ENCODE data around the gene LHFPL3. TPM values are rescaled to one million over a fixed set of nuclear protein-coding genes. Genes with fewer than 3 reads are reported as not detected.
"Not testable (repeated sequence)": the region's sequence is repeated elsewhere in the genome, so short reads cannot be mapped to it uniquely, and the experiment has no call there.

LHFPL3 gene
- 1 to 10 TPM; 5.6 to 7.9 (median 7.0) TPM for polyA plus RNA-seq (ENCODE audit: insufficient read length in 4 of 4)

GRCh38 chr7:104328296-104328969 is at the start of gene LHFPL3:
LHFPL3 (plus strand) TSS chr7:104328603.
- DNase-seq (ENCODE audit: low read depth in 4 of 4, low spot score in 3 of 4) = peak in 1 of 4 donors; percentile 12

GRCh38 chr7:104281685-104282084 is 46.7 kb upstream of the LHFPL3 start:
- not testable (repeated sequence) for DNase-seq (ENCODE audit: low read depth in 4 of 4, low spot score in 3 of 4)

- DNase-seq (ENCODE audit: low read depth in 4 of 4, low spot score in 3 of 4) = no peak
These were observed 41.6 kb upstream of the LHFPL3 start for GRCh38 chr7:104286839-104287238.

- DNase-seq (ENCODE audit: low read depth in 4 of 4, low spot score in 3 of 4) = no peak
These were observed 40.3 kb upstream of the LHFPL3 start for GRCh38 chr7:104288137-104288536.

- DNase-seq (ENCODE audit: low read depth in 4 of 4, low spot score in 3 of 4) = no peak
These were observed 34.1 kb upstream of the LHFPL3 start for GRCh38 chr7:104294291-104294690.

- DNase-seq (ENCODE audit: low read depth in 4 of 4, low spot score in 3 of 4) = no peak
These were observed 32.1 kb upstream of the LHFPL3 start for GRCh38 chr7:104296266-104296665.

- no peak for DNase-seq (ENCODE audit: low read depth in 4 of 4, low spot score in 3 of 4)
These were observed 31.5 kb upstream of the LHFPL3 start for GRCh38 chr7:104296900-104297299.

GRCh38 chr7:104299323-104299722 is 29.1 kb upstream of the LHFPL3 start:
- DNase-seq (ENCODE audit: low read depth in 4 of 4, low spot score in 3 of 4) = no peak

GRCh38 chr7:104299777-104300176 is 28.6 kb upstream of the LHFPL3 start:
- no peak for DNase-seq (ENCODE audit: low read depth in 4 of 4, low spot score in 3 of 4)

- no peak for DNase-seq (ENCODE audit: low read depth in 4 of 4, low spot score in 3 of 4)
These were observed 21.6 kb upstream of the LHFPL3 start for GRCh38 chr7:104306793-104307192.

GRCh38 chr7:104317948-104318629 is 10.3 kb upstream of the LHFPL3 start:
- DNase-seq (ENCODE audit: low read depth in 4 of 4, low spot score in 3 of 4) = no peak

- DNase-seq (ENCODE audit: low read depth in 4 of 4, low spot score in 3 of 4) = no peak
These were observed 869 bp upstream of the LHFPL3 start for GRCh38 chr7:104327534-104327933.

GRCh38 chr7:104327938-104328295 is 486 bp upstream of the LHFPL3 start:
- DNase-seq (ENCODE audit: low read depth in 4 of 4, low spot score in 3 of 4) = no peak

GRCh38 chr7:104328970-104329825 is 795 bp downstream of the LHFPL3 start:
- DNase-seq (ENCODE audit: low read depth in 4 of 4, low spot score in 3 of 4) = no peak

GRCh38 chr7:104341546-104341945 is 13.1 kb downstream of the LHFPL3 start:
- DNase-seq (ENCODE audit: low read depth in 4 of 4, low spot score in 3 of 4) = peak in 1 of 4 donors; percentile 12

- DNase-seq (ENCODE audit: low read depth in 4 of 4, low spot score in 3 of 4) = no peak
These were observed 24.3 kb downstream of the LHFPL3 start for GRCh38 chr7:104352736-104353135.

- DNase-seq (ENCODE audit: low read depth in 4 of 4, low spot score in 3 of 4) = no peak
These were observed 28.8 kb downstream of the LHFPL3 start for GRCh38 chr7:104357166-104357565.

GRCh38 chr7:104358446-104359132 is 30.2 kb downstream of the LHFPL3 start:
- no peak for DNase-seq (ENCODE audit: low read depth in 4 of 4, low spot score in 3 of 4)

GRCh38 chr7:104362756-104363155 is 34.4 kb downstream of the LHFPL3 start:
- DNase-seq (ENCODE audit: low read depth in 4 of 4, low spot score in 3 of 4) = no peak

GRCh38 chr7:104363355-104363754 is 35.0 kb downstream of the LHFPL3 start:
- DNase-seq (ENCODE audit: low read depth in 4 of 4, low spot score in 3 of 4) = no peak

GRCh38 chr7:104366390-104366789 is 38.0 kb downstream of the LHFPL3 start:
- no peak for DNase-seq (ENCODE audit: low read depth in 4 of 4, low spot score in 3 of 4)

All from right renal pelvis (tissue), 4 donors.